ENCODE results near the gene SLC9A5.

Gene SLC9A5

GRCh38 chr16:67248401-67249177 lies at the start of gene SLC9A5:
SLC9A5 (plus strand) TSS chr16:67248979; CDS start chr16:67249015, 36 bp downstream.
- Histone ChIP-seq H4K20me1 (ENCODE audit: insufficient read depth, low read length) (no peaks in the 10 kb centered on the region), H3K36me3 (ENCODE audit: insufficient read depth, low read length) (no peaks in the 10 kb centered on the region), H3K9me3 (ENCODE audit: low read length) (no peaks in the 10 kb centered on the region), H3K27ac (ENCODE audit: low read depth, low read length, poor library complexity, severe bottlenecking) (no peak within 1 kb of the TSS), H3K9me2 (ENCODE audit: low read depth, low read length) (no peaks in the 10 kb centered on the region), H3F3A (ENCODE audit: insufficient read depth, low read length) (no peaks in the 10 kb centered on the region), H3K79me2 (ENCODE audit: insufficient read depth, low read length) (no peaks in the 10 kb centered on the region), H3K4me2 (ENCODE audit: low read length) (peak within 1 kb of the TSS; percentile 98), H3K9ac (ENCODE audit: low read length) (peak within 1 kb of the TSS; percentile 45; the same call in 1 of the 2 replicates), H3K4me3 (ENCODE audit: low read depth, low read length, poor library complexity, severe bottlenecking) (peak within 1 kb of the TSS; percentile 76), H3K4me1 (ENCODE audit: insufficient read depth, low read length, severe bottlenecking) (peaks cover 36% of the 10 kb centered on the region), H3K27me3 (ENCODE audit: insufficient read depth, low read length) (no peaks in the 10 kb centered on the region), H2AFZ (ENCODE audit: low read length) (no peak within 1 kb of the TSS)
- no peak for TF ChIP-seq EZH2 (IDR thresholded peaks at IDR 0.05; ENCODE audit: borderline replicate concordance, low read length)

- peak within 1 kb of the TSS; percentile 55 for H3K4me2 ChIP-seq (ENCODE audit: low read length)
- H3K4me1 ChIP-seq (ENCODE audit: insufficient read depth, low read length, severe bottlenecking), result peaks cover 16% of the 10 kb centered on the region
- H3K36me3 ChIP-seq (ENCODE audit: insufficient read depth, low read length), result peaks cover 83% of the 10 kb centered on the region
- no peak within 1 kb of the TSS; the same call in 1 of the 2 replicates for H3K9ac ChIP-seq (ENCODE audit: low read length)
- no peak within 1 kb of the TSS for H2AFZ ChIP-seq (ENCODE audit: low read length)
- H3K4me3 ChIP-seq (ENCODE audit: low read depth, low read length, poor library complexity, severe bottlenecking), result peak within 1 kb of the TSS; percentile 56
- H3K9me3 ChIP-seq (ENCODE audit: low read length), result no peaks in the 10 kb centered on the region
- H3K9me2 ChIP-seq (ENCODE audit: low read depth, low read length), result no peaks in the 10 kb centered on the region
- TF ChIP-seq CTCF (IDR thresholded peaks at IDR 0.05; ENCODE audit: low read length) (peak; percentile 42), EZH2 (IDR thresholded peaks at IDR 0.05; ENCODE audit: borderline replicate concordance, low read length) (no peak)
- no peaks in the 10 kb centered on the region for H3K79me2 ChIP-seq (ENCODE audit: insufficient read depth, low read length)
- H3K27ac ChIP-seq (ENCODE audit: low read depth, low read length, poor library complexity, severe bottlenecking), result peak within 1 kb of the TSS; percentile 45
- H3K27me3 ChIP-seq (ENCODE audit: insufficient read depth, low read length), result no peaks in the 10 kb centered on the region
- no peaks in the 10 kb centered on the region for H3F3A ChIP-seq (ENCODE audit: insufficient read depth, low read length)
- no peaks in the 10 kb centered on the region for H4K20me1 ChIP-seq (ENCODE audit: insufficient read depth, low read length)
Measured at GRCh38 chr16:67199011-67199807, 49.6 kb upstream of the SLC9A5 start, which contains the start of gene ELMO3. ELMO3 (plus strand) TSS chr16:67199131; CDS start chr16:67199327, 196 bp downstream.

- Histone ChIP-seq H3K36me3 (ENCODE audit: insufficient read depth, low read length) (peaks cover 80% of the 10 kb centered on the region), H3F3A (ENCODE audit: insufficient read depth, low read length) (no peaks in the 10 kb centered on the region), H2AFZ (ENCODE audit: low read length) (no peak overlapping the region), H3K4me1 (ENCODE audit: insufficient read depth, low read length, severe bottlenecking) (peaks cover 16% of the 10 kb centered on the region), H3K4me2 (ENCODE audit: low read length) (no peak overlapping the region), H3K79me2 (ENCODE audit: insufficient read depth, low read length) (no peaks in the 10 kb centered on the region), H3K4me3 (ENCODE audit: low read depth, low read length, poor library complexity, severe bottlenecking) (no peak overlapping the region), H4K20me1 (ENCODE audit: insufficient read depth, low read length) (no peaks in the 10 kb centered on the region), H3K9me2 (ENCODE audit: low read depth, low read length) (no peaks in the 10 kb centered on the region), H3K27me3 (ENCODE audit: insufficient read depth, low read length) (no peaks in the 10 kb centered on the region), H3K9me3 (ENCODE audit: low read length) (no peaks in the 10 kb centered on the region), H3K27ac (ENCODE audit: low read depth, low read length, poor library complexity, severe bottlenecking) (no peak overlapping the region), H3K9ac (ENCODE audit: low read length) (no peak overlapping the region)
- TF ChIP-seq CTCF (IDR thresholded peaks at IDR 0.05; ENCODE audit: low read length), result no peak
- TF ChIP-seq EZH2 (IDR thresholded peaks at IDR 0.05; ENCODE audit: borderline replicate concordance, low read length), result no peak
Measured at GRCh38 chr16:67199808-67200198, 49.0 kb upstream of the SLC9A5 start.
